ENCODE results near the gene MYRIP. TPM values are rescaled to one million over a fixed set of nuclear protein-coding genes. Genes with fewer than 3 reads are reported as not detected.

Gene MYRIP
- total and polyA plus RNA-seq, 10 of the 15 experiments (the other 5 are each of a cell fraction or from before 2014, with no cell fraction given) = 0.03 to 0.08 (median 0.04) TPM; not detected in 6

DNA sequence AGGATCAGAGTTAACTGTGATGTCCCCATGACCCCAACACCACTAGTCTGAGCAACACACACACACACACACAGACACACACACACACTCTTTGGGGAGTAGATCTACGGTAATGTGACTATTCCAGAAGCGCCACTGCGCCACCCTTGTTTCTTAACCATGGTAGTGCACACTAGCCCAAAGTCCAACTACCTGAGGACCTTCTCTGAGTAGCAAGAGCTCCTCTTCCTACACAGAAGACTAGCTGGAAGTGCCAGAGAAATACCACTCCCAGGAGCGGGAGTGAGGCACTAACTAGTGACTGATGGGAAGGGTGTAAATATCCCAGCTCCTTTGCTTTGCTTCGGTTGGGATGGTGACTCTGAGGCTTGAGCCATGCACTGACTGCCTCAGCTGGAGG, 404.1 kb downstream of the MYRIP start (continued):
- TF ChIP-seq, protein P1, sequence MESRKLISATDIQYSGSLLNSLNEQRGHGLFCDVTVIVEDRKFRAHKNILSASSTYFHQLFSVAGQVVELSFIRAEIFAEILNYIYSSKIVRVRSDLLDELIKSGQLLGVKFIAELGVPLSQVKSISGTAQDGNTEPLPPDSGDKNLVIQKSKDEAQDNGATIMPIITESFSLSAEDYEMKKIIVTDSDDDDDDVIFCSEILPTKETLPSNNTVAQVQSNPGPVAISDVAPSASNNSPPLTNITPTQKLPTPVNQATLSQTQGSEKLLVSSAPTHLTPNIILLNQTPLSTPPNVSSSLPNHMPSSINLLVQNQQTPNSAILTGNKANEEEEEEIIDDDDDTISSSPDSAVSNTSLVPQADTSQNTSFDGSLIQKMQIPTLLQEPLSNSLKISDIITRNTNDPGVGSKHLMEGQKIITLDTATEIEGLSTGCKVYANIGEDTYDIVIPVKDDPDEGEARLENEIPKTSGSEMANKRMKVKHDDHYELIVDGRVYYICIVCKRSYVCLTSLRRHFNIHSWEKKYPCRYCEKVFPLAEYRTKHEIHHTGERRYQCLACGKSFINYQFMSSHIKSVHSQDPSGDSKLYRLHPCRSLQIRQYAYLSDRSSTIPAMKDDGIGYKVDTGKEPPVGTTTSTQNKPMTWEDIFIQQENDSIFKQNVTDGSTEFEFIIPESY (IDR thresholded peaks at IDR 0.05) = no peak
- no peak for TF ChIP-seq POLR2AphosphoS5 (IDR thresholded peaks at IDR 0.05; ENCODE audit: low read length)
- no peak for TF ChIP-seq MXI1 (IDR thresholded peaks at IDR 0.05; ENCODE audit: low read depth, low read length)
- TF ChIP-seq EED (IDR thresholded peaks at IDR 0.05; ENCODE audit: low read depth) = no peak
- no peak for TF ChIP-seq STAT3 (IDR thresholded peaks at IDR 0.05; ENCODE audit: low read depth, low read length)
- no peak for TF ChIP-seq SKIL (IDR thresholded peaks at IDR 0.05; ENCODE audit: low read depth, poor library complexity, severe bottlenecking)
- TF ChIP-seq ELK1 (IDR thresholded peaks at IDR 0.05; ENCODE audit: low read depth, low read length) = no peak

- ChIA-PET CTCF (no interaction called here), POLR2A (no interaction called here), RAD21 (ENCODE audit: unreplicated experiment) (no interaction called here), SMC1A (ENCODE audit: uncharacterized antibody, unreplicated experiment) (no interaction called here)
- Histone ChIP-seq H3K79me2 (ENCODE audit: control insufficient read depth, insufficient read depth, low read length) (no peaks in the 10 kb centered on the region), H3K27me3 (replicated peaks in 1 of 2; ENCODE audit: control insufficient read depth in 2 of 2, insufficient read depth in 2 of 2, low read length in 1 of 2) (no peaks in the 10 kb centered on the region), H3K36me3 (ENCODE audit: control insufficient read depth in 2 of 2, insufficient read depth in 2 of 2, low read length in 1 of 2) (no peaks in the 10 kb centered on the region), H4K20me1 (ENCODE audit: control insufficient read depth, insufficient read depth) (no peaks in the 10 kb centered on the region), H3K4me2 (ENCODE audit: control insufficient read depth, insufficient read depth) (no peak overlapping the region), H3K9ac (ENCODE audit: control insufficient read depth, insufficient read depth, low read length) (no peak overlapping the region), H3K9me3 (replicated peaks; ENCODE audit: control insufficient read depth, insufficient read depth, low read length) (no peaks in the 10 kb centered on the region; the same call in 1 of the 3 replicates), H3K27ac (ENCODE audit: control insufficient read depth, insufficient read depth) (no peak overlapping the region), H2AFZ (ENCODE audit: control insufficient read depth, low read depth, low read length) (no peak overlapping the region), H3K4me1 (ENCODE audit: control insufficient read depth, insufficient read depth, low read length) (no peaks in the 10 kb centered on the region), H3K4me3 (no peak overlapping the region)
- in situ Hi-C loops (cut with MboI) (no loop called here), intact Hi-C loops (cut with micrococcal nuclease; ENCODE audit: unreplicated experiment) (no loop called here)
- no peak for TF ChIP-seq ASH2L (IDR thresholded peaks at IDR 0.05; ENCODE audit: borderline replicate concordance, low read depth)
- no peak for TF ChIP-seq TCF7 (IDR thresholded peaks at IDR 0.05; ENCODE audit: borderline replicate concordance)
- TF ChIP-seq STAT3 (IDR thresholded peaks at IDR 0.05; ENCODE audit: low read depth, low read length) = no peak
- TF ChIP-seq, protein P2, sequence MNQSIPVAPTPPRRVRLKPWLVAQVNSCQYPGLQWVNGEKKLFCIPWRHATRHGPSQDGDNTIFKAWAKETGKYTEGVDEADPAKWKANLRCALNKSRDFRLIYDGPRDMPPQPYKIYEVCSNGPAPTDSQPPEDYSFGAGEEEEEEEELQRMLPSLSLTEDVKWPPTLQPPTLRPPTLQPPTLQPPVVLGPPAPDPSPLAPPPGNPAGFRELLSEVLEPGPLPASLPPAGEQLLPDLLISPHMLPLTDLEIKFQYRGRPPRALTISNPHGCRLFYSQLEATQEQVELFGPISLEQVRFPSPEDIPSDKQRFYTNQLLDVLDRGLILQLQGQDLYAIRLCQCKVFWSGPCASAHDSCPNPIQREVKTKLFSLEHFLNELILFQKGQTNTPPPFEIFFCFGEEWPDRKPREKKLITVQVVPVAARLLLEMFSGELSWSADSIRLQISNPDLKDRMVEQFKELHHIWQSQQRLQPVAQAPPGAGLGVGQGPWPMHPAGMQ (IDR thresholded peaks at IDR 0.05; ENCODE audit: borderline replicate concordance) = no peak
- no peak for TF ChIP-seq POU2F2 (IDR thresholded peaks at IDR 0.05; ENCODE audit: borderline replicate concordance, low read depth, low read length)
- BruUV-seq (replicated peaks) = no TSS peak
- no peak for FAIRE-seq
- ATAC-seq = no peak
- no peak for DNase-seq (ENCODE audit: low read depth, low spot score)
Measured at GRCh38 chr3:40215015-40215414, 405.6 kb downstream of the MYRIP start.

Data from GM12878 (cell line).